Neutrophil (primary cell): ENCODE results near the gene CHST9.

Experiments used
- H3K27ac ChIP-seq: fragments of 200-600 bp; sonication (generic); 2 replicates; pipeline ENCODE4 v1.5.1; 2016; ENCODE audit warnings: mild to moderate bottlenecking, moderate library complexity
- H3K27me3 ChIP-seq: fragments of 200-600 bp; sonication (generic); 2 replicates; pipeline ENCODE4 v1.6.0; 2016; ENCODE audit warnings: mild to moderate bottlenecking
- H3K36me3 ChIP-seq: fragments of 200-600 bp; sonication (generic); 2 replicates; pipeline ENCODE4 v1.5.1; 2017
- H3K4me1 ChIP-seq, 2 experiments: fragments of 200-600 bp in 1 of 2; sonication (generic) in 1 of 2; 1 replicate in 1 of 2; 2 replicates in 1 of 2; pipeline versions ENCODE4 v1.5.1 to v1.6.1; 2013 to 2016; ENCODE audit warnings: low read depth in 1 of 2, low read length in 1 of 2, mild to moderate bottlenecking in 1 of 2, moderate library complexity in 1 of 2; ENCODE audit not compliant: control insufficient read depth in 1 of 2, insufficient read depth in 1 of 2
- H3K4me3 ChIP-seq, 2 experiments: fragments of 200-600 bp in 1 of 2; sonication (generic) in 1 of 2; 1 replicate in 1 of 2; 2 replicates in 1 of 2; pipeline ENCODE4 v1.5.1; 2013 to 2016; ENCODE audit warnings: low read depth in 1 of 2, low read length in 1 of 2, mild to moderate bottlenecking in 1 of 2, moderate library complexity in 1 of 2
- H3K9me3 ChIP-seq: fragments of 200-600 bp; sonication (generic); 2 replicates; pipeline ENCODE4 v1.5.1; 2016
- CTCF ChIP-seq: fragments of 200-600 bp; sonication (generic); IDR thresholded peaks from 2 replicates; pipeline ENCODE4 v1.5.1; 2016; ENCODE audit warnings: antibody characterized with exemption

CHST9 gene

GRCh38 chr18:26893996-26894395 is 291.1 kb downstream of the CHST9 start:
- no peak for TF ChIP-seq CTCF
- no peaks in the 10 kb centered on the region for H3K4me1 ChIP-seq
- H3K27me3 ChIP-seq: no peaks in the 10 kb centered on the region
- H3K36me3 ChIP-seq: no peaks in the 10 kb centered on the region
- no peaks in the 10 kb centered on the region for H3K9me3 ChIP-seq
- H3K4me3 ChIP-seq: no peak overlapping the region
- H3K27ac ChIP-seq: no peak overlapping the region

- Histone ChIP-seq H3K27me3 (no peaks in the 10 kb centered on the region), H3K27ac (no peak overlapping the region), H3K36me3 (no peaks in the 10 kb centered on the region), H3K4me3 (no peak overlapping the region), H3K4me1 (no peaks in the 10 kb centered on the region), H3K9me3 (no peaks in the 10 kb centered on the region)
- TF ChIP-seq CTCF: no peak
Observed at GRCh38 chr18:26888259-26888658, 296.8 kb downstream of the CHST9 start.

GRCh38 chr18:26875040-26875654 is 310.0 kb downstream of the CHST9 start:
- Histone ChIP-seq H3K4me1 (no peaks in the 10 kb centered on the region), H3K27me3 (no peaks in the 10 kb centered on the region), H3K4me3 (no peak overlapping the region), H3K36me3 (no peaks in the 10 kb centered on the region), H3K9me3 (no peaks in the 10 kb centered on the region), H3K27ac (no peak overlapping the region)
- no peak for TF ChIP-seq CTCF

GRCh38 chr18:26874283-26874682 is 310.8 kb downstream of the CHST9 start:
- Histone ChIP-seq H3K36me3 (no peaks in the 10 kb centered on the region), H3K27me3 (no peaks in the 10 kb centered on the region), H3K27ac (no peak overlapping the region), H3K9me3 (no peaks in the 10 kb centered on the region), H3K4me3 (no peak overlapping the region), H3K4me1 (no peaks in the 10 kb centered on the region)
- TF ChIP-seq CTCF: no peak

GRCh38 chr18:26869640-26870039 is 315.5 kb downstream of the CHST9 start:
- no peak for TF ChIP-seq CTCF
- Histone ChIP-seq H3K4me1 (no peaks in the 10 kb centered on the region), H3K27me3 (peaks cover 33% of the 10 kb centered on the region), H3K27ac (no peak overlapping the region), H3K36me3 (no peaks in the 10 kb centered on the region), H3K4me3 (no peak overlapping the region), H3K9me3 (no peaks in the 10 kb centered on the region)
